K562 (cell line): ENCODE data around the gene SVOP. TPM values are rescaled to one million over a fixed set of nuclear protein-coding genes. Genes with fewer than 3 reads are reported as not detected.

Experiments used
- ATAC-seq: fragments of 200-7000 bp; cut with Tn5 transposase; 3 replicates; pipeline ENCODE4 v1.9.1; 2020; ENCODE audit warnings: moderate library complexity
- BruUV-seq: library from RNA; stranded (reverse); fragments of 400-500 nt; replicated peaks from 2 replicates; lab custom pipeline; 2021; lab: Mats Ljungman, UMichigan
- CTCF ChIA-PET: fragments of 300-600 bp; formaldehyde crosslinking; extraction: SDS; loops from one replicate; lab custom pipeline; 2021; ENCODE audit warnings: low intra/inter-chr PET ratio; lab: Yijun Ruan, JAX
- POLR2A ChIA-PET: fragments of 300-600, 350-650 bp; sonication (Branson Sonifier 250); formaldehyde crosslinking; extraction: SDS; loops from one replicate; lab custom pipeline; 2021; ENCODE audit warnings: antibody characterized with exemption, inconsistent platforms; lab: Yijun Ruan, JAX
- DNase-seq, 4 experiments: peaks; one replicate each; pipeline versions ENCODE4 v3.0.0 to v3.0.0-alpha.2; 2011 to 2018; ENCODE audit warnings: low spot score in 3 of 4, mixed read lengths in 3 of 4; ENCODE audit errors: extremely low read depth in 1 of 4
- FAIRE-seq: peaks from 2 replicates; lab custom pipeline; 2011; peaks lifted over from hg19 to GRCh38; lab: Jason Lieb, UNC
- H2AFZ ChIP-seq: 2 replicates; pipeline ENCODE4 v1.6.0; 2011; ENCODE audit warnings: low read depth, low read length, control low read depth, inconsistent platforms
- H3K27ac ChIP-seq: fragments of 200-600 bp; 3 replicates; pipeline ENCODE4 v1.8.0; 2011; ENCODE audit warnings: low read depth, mild to moderate bottlenecking, control low read depth, inconsistent platforms, low read length, moderate library complexity, mixed read lengths; ENCODE audit errors: extremely low read depth
- H3K27me3 ChIP-seq, 2 experiments: fragments of 300-600 bp in 1 of 2; 2 replicates in 1 of 2; 3 replicates in 1 of 2; pipeline versions ENCODE4 v1.6.0 to v1.8.0; 2011; ENCODE audit warnings: inconsistent platforms in 2 of 2, low read length in 2 of 2, mild to moderate bottlenecking in 1 of 2, mixed read lengths in 1 of 2, moderate library complexity in 1 of 2; ENCODE audit not compliant: control insufficient read depth in 2 of 2, insufficient read depth in 2 of 2
- H3K36me3 ChIP-seq: fragments of 300-600 bp; 3 replicates; pipeline ENCODE4 v1.8.0; 2011; ENCODE audit warnings: mild to moderate bottlenecking, low read length, inconsistent platforms; ENCODE audit not compliant: control insufficient read depth, insufficient read depth
- H3K4me1 ChIP-seq, 2 experiments: fragments of 200-600 bp in 1 of 2; replicated peaks in 1 of 2; 2 replicates in 1 of 2; 3 replicates in 1 of 2; pipeline versions ENCODE4 v1.5.1 to v1.8.0; 2011; ENCODE audit warnings: inconsistent platforms in 2 of 2, low read length in 2 of 2, mild to moderate bottlenecking in 1 of 2, mixed read lengths in 1 of 2, moderate library complexity in 1 of 2; ENCODE audit not compliant: control insufficient read depth in 2 of 2, insufficient read depth in 2 of 2
- H3K4me2 ChIP-seq: 2 replicates; pipeline ENCODE4 v1.6.1; 2011; ENCODE audit warnings: low read length, control low read depth, inconsistent platforms, mixed read lengths; ENCODE audit not compliant: insufficient read depth
- H3K4me3 ChIP-seq: fragments of 200-600 bp; sonication (generic), shearing (Covaris generic); 2 replicates; pipeline ENCODE4 v1.5.1; 2016; ENCODE audit warnings: control low read depth, inconsistent platforms
- H3K79me2 ChIP-seq: fragments of 200-600 bp; 3 replicates; pipeline ENCODE4 v1.8.0; 2011; ENCODE audit warnings: low read length, inconsistent platforms; ENCODE audit not compliant: control insufficient read depth, insufficient read depth
- H3K9ac ChIP-seq, 2 experiments: 2 replicates each; pipeline versions ENCODE4 v1.6.0 to v1.6.1; 2011; ENCODE audit warnings: low read depth in 2 of 2, low read length in 2 of 2, control low read depth in 1 of 2, inconsistent platforms in 1 of 2, mild to moderate bottlenecking in 1 of 2, mixed read lengths in 1 of 2; ENCODE audit not compliant: insufficient read depth in 1 of 2
- H3K9me1 ChIP-seq: one replicate; pipeline ENCODE4 v1.6.0; 2011; ENCODE audit warnings: inconsistent platforms, mild to moderate bottlenecking, low read length, moderate library complexity; ENCODE audit not compliant: control insufficient read depth, insufficient read depth
- H3K9me3 ChIP-seq: replicated peaks from 2 replicates; pipeline ENCODE4 v1.5.1; 2011; ENCODE audit warnings: low read depth, low read length, inconsistent platforms; ENCODE audit not compliant: control insufficient read depth, insufficient read depth
- H4K20me1 ChIP-seq: replicated peaks from 2 replicates; pipeline ENCODE4 v1.6.1; 2011; ENCODE audit warnings: low read length, inconsistent platforms, mixed read lengths; ENCODE audit not compliant: control insufficient read depth, insufficient read depth
- CHD1 ChIP-seq: fragments of 200-600 bp; sonication (generic); IDR thresholded peaks from one replicate; pipeline ENCODE4 v1.6.1; 2012; ENCODE audit warnings: mild to moderate bottlenecking, moderate library complexity, low read length, inconsistent platforms
- IFI16 ChIP-seq: fragments of 250-450 bp; sonication (Bioruptor Pico); IDR thresholded peaks from 2 replicates; pipeline ENCODE4 v2.1.2; 2022; ENCODE audit warnings: mild to moderate bottlenecking, inconsistent platforms
- PRDM10 ChIP-seq: fragments of 450-650 bp; IDR thresholded peaks from 2 replicates; pipeline ENCODE4 v1.6.1; 2018; ENCODE audit not compliant: partially characterized antibody
- WGBS: fragments of 100-300 bp; shearing (Covaris generic); methylation state at CpG from one replicate; pipeline ENCODE4 v1.1.6; 2016; ENCODE audit warnings: low coverage, mixed read lengths; ENCODE audit not compliant: insufficient coverage; ENCODE audit errors: missing lambda C conversion rate; 5-methylcytosine and 5-hydroxymethylcytosine counted together
- in situ Hi-C: fragments of 300-500 bp; cut with MboI; formaldehyde crosslinking; loops from 4 replicates; pipeline ENCODE4 v1.15.0; 2018; ENCODE audit warnings: inconsistent platforms, mixed read lengths
- intact Hi-C: fragments of 100-400 bp; cut with micrococcal nuclease; formaldehyde crosslinking; loops from 2 replicates; pipeline ENCODE4 v1.14.2; 2022
- polyA plus RNA-seq, 8 experiments: library from polyadenylated mRNA; depleted of rRNA in 4 of 8; stranded (reverse) in 5 of 8; unstranded in 3 of 8; fragments of >200 nt; fragmentation: Nextera tagmentation in 2 of 8; fragmentation: Illumina TruSeq in 1 of 8; extraction: Ambion mirVana in 2 of 8; extraction: Trizol in 1 of 8; gene quantifications; 2 replicates each; pipeline versions ENCODE4 v1.2.1 to v1.2.3, GENCODE V29; 2011 to 2014; ENCODE audit warnings: inconsistent platforms in 1 of 8, missing spikeins in 1 of 8
- total RNA-seq, 7 experiments: library from RNA; depleted of rRNA in 6 of 7; stranded (reverse); fragments of >200 nt in 6 of 7; fragmentation: Illumina TruSeq in 2 of 7; extraction: Trizol in 2 of 7; gene quantifications; 2 replicates each; pipeline versions ENCODE4 v1.2.1 to v1.2.3, GENCODE V29; 2011 to 2021; ENCODE audit warnings: low replicate concordance in 1 of 7

The SVOP gene
- total and polyA plus RNA-seq, 9 of the 15 experiments (the other 6 are each of a cell fraction or from before 2014, with no cell fraction given), result 0.01 to 0.09 (median 0.06) TPM; not detected in 1

- TF ChIP-seq PRDM10, result no peak
- TF ChIP-seq, all 486 proteins: peak for 0
These were observed 102.7 kb downstream of the SVOP start (continued) for GRCh38 chr12:108918206-108918605.

GRCh38 chr12:108916336-108916735, 104.5 kb downstream of the SVOP start:
- no peaks in the 10 kb centered on the region for H3K36me3 ChIP-seq
- in situ Hi-C loops, result no loop called here
- POLR2A ChIA-PET, result interaction anchor here (1.2 kb wide), 1 partner anchor 17 kb away, joined by 3 read pairs; no protein-coding TSS in a partner anchor
- BruUV-seq, result no TSS peak
- no peak overlapping the region for H3K9ac ChIP-seq
- FAIRE-seq (no peak), DNase-seq (no peak), ATAC-seq (no peak)
- no peaks in the 10 kb centered on the region; a peak in 1 of 5 replicates for H3K4me1 ChIP-seq
- H3K79me2 ChIP-seq, result no peaks in the 10 kb centered on the region
- 0% methylated on average over 5 of the region's 5 CpGs for WGBS
- no peak overlapping the region for H3K27ac ChIP-seq
- no peaks in the 10 kb centered on the region for H3K9me3 ChIP-seq
- intact Hi-C loops, result no loop called here
- no peak for TF ChIP-seq IFI16 (CRISPR knock-in tag)
- TF ChIP-seq CHD1, result no peak
- H2AFZ ChIP-seq, result no peak overlapping the region; the same call in 1 of the 2 replicates
- H3K9me1 ChIP-seq, result no peaks in the 10 kb centered on the region
- peaks cover 8 to 21% of the 10 kb centered on the region in 2 experiments; a peak in 3 of 5 replicates for H3K27me3 ChIP-seq
- no peaks in the 10 kb centered on the region for H4K20me1 ChIP-seq
- H3K4me2 ChIP-seq, result no peak overlapping the region
- CTCF ChIA-PET, result no interaction called here
- H3K4me3 ChIP-seq, result no peak overlapping the region
